ENCODE measurements around the gene NOS1AP. TPM values are rescaled to one million over a fixed set of nuclear protein-coding genes. Genes with fewer than 3 reads are reported as not detected.
"Not testable (repeated sequence)": the region's sequence is repeated elsewhere in the genome, so short reads cannot be mapped to it uniquely, and the experiment has no call there.

NOS1AP gene
- total and polyA plus RNA-seq, 8 donors = 0.25 to 13.8 (median 6.2) TPM

GRCh38 chr1:162200096-162200847 lies 130.8 kb downstream of the NOS1AP start:
- peak overlapping the region in 4 of 5 donors; percentile 18 to 44 (median 27) for H3K27ac ChIP-seq
- 48 to 72% (median 66%) methylated on average over 5 of the region's 5 CpGs for WGBS, 5 donors
- DNase-seq = no peak
- H3K4me1 ChIP-seq = peaks cover 23 to 54% (median 38%) of the 10 kb centered on the region in 4 donors
- H3K4me3 ChIP-seq = no peak overlapping the region
- no peaks in the 10 kb centered on the region for H3K9me3 ChIP-seq
- TF ChIP-seq EP300 (IDR thresholded peaks at IDR 0.05) (no peak), CTCF (IDR thresholded peaks at IDR 0.05) (no peak), POLR2A (IDR thresholded peaks at IDR 0.05) (no peak), POLR2AphosphoS5 (IDR thresholded peaks at IDR 0.05) (no peak)
- intact Hi-C loops (cut with DNase I; ENCODE audit: low total_unique reads) = no loop called here
- no peaks in the 10 kb centered on the region for H3K27me3 ChIP-seq
- H3K36me3 ChIP-seq = no peaks in the 10 kb centered on the region

- H3K36me3 ChIP-seq; H3K27ac ChIP-seq; H3K4me3 ChIP-seq; DNase-seq; H3K9me3 ChIP-seq; intact Hi-C loops (cut with DNase I; ENCODE audit: low total_unique reads); H3K27me3 ChIP-seq: not testable (repeated sequence)
- peaks cover 23 to 62% (median 41%) of the 10 kb centered on the region in 4 donors for H3K4me1 ChIP-seq
Observed at GRCh38 chr1:162201062-162201461, 131.6 kb downstream of the NOS1AP start.

GRCh38 chr1:162204129-162204822 lies 134.8 kb downstream of the NOS1AP start:
- Histone ChIP-seq H3K27me3 (no peaks in the 10 kb centered on the region), H3K36me3 (no peaks in the 10 kb centered on the region), H3K9me3 (no peaks in the 10 kb centered on the region), H3K4me3 (no peak overlapping the region), H3K27ac (peak overlapping the region in 1 of 5 donors; percentile 83), H3K4me1 (peaks cover 18 to 69% (median 42%) of the 10 kb centered on the region in 4 donors)
- DNase-seq = peak in 1 of 2 donors; percentile 48
- intact Hi-C loops (cut with DNase I; ENCODE audit: low total_unique reads) = no loop called here
- TF ChIP-seq POLR2AphosphoS5 (IDR thresholded peaks at IDR 0.05) (no peak), POLR2A (IDR thresholded peaks at IDR 0.05) (no peak), CTCF (IDR thresholded peaks at IDR 0.05) (no peak), EP300 (IDR thresholded peaks at IDR 0.05) (no peak)
- WGBS, 5 donors = 58 to 68% (median 61%) methylated on average over 7 of the region's 7 CpGs

- Histone ChIP-seq H3K9me3 (no peaks in the 10 kb centered on the region), H3K36me3 (no peaks in the 10 kb centered on the region), H3K4me1 (peaks cover 15 to 67% (median 43%) of the 10 kb centered on the region in 4 donors), H3K27me3 (no peaks in the 10 kb centered on the region), H3K27ac (peak overlapping the region in 2 of 5 donors; percentile 1 to 83), H3K4me3 (no peak overlapping the region)
- 48 to 69% (median 63%) methylated on average over 1 of the region's 1 CpG for WGBS, 5 donors
- intact Hi-C loops (cut with DNase I; ENCODE audit: low total_unique reads) = no loop called here
- TF ChIP-seq POLR2A (IDR thresholded peaks at IDR 0.05) = no peak
- no peak for TF ChIP-seq EP300 (IDR thresholded peaks at IDR 0.05)
- TF ChIP-seq POLR2AphosphoS5 (IDR thresholded peaks at IDR 0.05) = no peak
- no peak for TF ChIP-seq CTCF (IDR thresholded peaks at IDR 0.05)
- no peak for DNase-seq
Observed at GRCh38 chr1:162204823-162205155, 135.3 kb downstream of the NOS1AP start.

GRCh38 chr1:162206300-162206699 lies 136.8 kb downstream of the NOS1AP start:
- no peaks in the 10 kb centered on the region for H3K27me3 ChIP-seq
- no peaks in the 10 kb centered on the region for H3K36me3 ChIP-seq
- H3K27ac ChIP-seq = peak overlapping the region; percentile 46 to 83 (median 77)
- intact Hi-C loops (cut with DNase I; ENCODE audit: low total_unique reads) = no loop called here
- H3K4me3 ChIP-seq = no peak overlapping the region
- peaks cover 9 to 68% (median 40%) of the 10 kb centered on the region in 4 donors for H3K4me1 ChIP-seq
- H3K9me3 ChIP-seq = no peaks in the 10 kb centered on the region
- TF ChIP-seq POLR2A (IDR thresholded peaks at IDR 0.05) (no peak), POLR2AphosphoS5 (IDR thresholded peaks at IDR 0.05) (no peak), CTCF (IDR thresholded peaks at IDR 0.05) (no peak)
- DNase-seq = no peak
- 72 to 87% (median 83%) methylated on average over 1 of the region's 1 CpG for WGBS, 5 donors

Measured in stomach (tissue), 9 donors.